NCI-H146 treated with DMSO at 0.1 percent for 48 hours (cell line): ENCODE data around the gene EHMT2.
"Not testable (repeated sequence)": the region's sequence is repeated elsewhere in the genome, so short reads cannot be mapped to it uniquely, and the experiment has no call there.

ENCODE experiments used
- DNase-seq: peaks from one replicate; lab custom pipeline; 2025; ENCODE audit not compliant: unreplicated experiment; lab: John Stamatoyannopoulos, UW

EHMT2 gene

DNA sequence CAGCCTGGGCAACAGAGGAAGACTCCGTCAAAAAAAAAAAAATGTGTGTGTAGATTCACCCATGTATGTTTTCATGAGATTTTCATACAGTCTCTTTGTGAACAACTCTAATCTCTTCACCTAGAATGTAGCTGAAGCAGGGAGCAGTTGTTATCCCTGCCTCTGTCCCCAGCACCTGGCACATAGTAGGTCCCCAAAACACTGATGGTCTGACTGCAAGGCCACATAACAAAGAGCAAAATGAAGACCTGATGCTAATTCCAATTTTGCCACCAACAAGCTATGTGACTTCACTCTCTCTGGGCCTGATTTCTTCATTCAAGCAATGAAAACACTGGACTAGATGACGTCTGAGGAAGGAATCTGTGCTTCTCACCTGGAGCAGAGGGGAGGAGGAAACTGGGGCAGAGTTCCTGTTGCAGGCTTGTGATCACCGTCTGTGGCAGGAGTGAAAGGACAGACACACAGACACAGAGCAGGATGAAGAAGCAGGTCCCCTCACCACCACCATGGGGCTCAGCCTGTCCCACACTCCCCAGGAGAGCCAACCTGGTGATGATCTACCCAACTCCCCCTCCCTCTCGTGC is 23.3 kb downstream of the EHMT2 start:
- no peak for DNase-seq

DNA sequence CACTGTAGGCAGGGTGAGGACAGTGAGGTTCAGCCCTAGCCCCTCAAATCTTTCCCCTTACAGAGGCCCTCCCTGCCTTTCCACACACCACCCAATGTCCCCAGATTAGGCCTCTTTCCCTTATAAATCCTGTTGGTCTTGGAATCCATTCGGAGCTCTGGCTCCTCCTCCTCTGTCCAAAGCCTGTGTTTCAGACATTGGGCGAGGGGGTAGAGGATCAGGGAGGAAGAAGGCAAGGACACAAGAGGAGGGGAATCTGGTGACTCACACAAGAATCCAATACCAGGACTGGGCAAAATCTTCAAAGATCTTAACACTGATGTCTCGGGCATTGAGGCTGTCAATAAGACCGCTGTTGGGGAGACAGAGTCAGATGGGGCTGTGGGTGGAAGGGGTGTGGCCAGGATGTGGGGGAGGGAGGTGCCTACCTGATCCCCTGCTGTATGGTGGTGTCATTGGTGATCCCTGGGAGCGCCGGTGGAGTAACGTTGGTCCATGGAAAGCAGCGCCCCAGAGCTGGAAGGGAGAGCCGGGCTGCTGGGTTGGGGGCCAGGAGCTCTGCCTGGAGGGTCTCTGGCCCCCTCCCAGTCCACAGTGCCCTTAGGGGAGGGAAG is 26.3 kb downstream of the EHMT2 start:
- no peak for DNase-seq

DNA sequence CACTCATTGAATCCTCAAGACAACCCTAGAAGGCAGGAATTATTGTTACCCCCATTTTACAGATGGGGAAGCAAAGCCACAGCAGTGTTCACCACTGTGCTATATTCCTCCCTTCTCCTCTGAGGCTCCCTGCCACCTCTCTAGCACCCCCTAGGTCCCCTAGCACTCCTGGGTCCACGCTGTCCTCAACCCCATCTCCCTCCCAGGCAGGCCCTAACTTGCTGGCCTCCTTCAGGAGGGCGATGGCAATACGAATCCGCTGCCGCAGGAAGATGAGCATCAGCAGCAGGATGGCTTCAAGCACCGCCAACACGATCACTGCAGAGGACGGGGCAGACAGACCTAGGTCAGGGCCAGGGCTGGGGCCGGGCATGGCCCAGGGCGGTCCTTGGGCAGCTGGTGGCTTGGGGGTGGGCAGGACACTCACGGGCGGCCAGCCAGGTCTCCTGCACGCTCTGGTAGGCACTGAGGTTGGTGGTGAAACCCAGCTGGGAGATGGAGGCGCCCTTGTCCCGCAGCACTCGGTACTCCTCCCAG is 27.0 kb downstream of the EHMT2 start:
- no peak for DNase-seq

DNA sequence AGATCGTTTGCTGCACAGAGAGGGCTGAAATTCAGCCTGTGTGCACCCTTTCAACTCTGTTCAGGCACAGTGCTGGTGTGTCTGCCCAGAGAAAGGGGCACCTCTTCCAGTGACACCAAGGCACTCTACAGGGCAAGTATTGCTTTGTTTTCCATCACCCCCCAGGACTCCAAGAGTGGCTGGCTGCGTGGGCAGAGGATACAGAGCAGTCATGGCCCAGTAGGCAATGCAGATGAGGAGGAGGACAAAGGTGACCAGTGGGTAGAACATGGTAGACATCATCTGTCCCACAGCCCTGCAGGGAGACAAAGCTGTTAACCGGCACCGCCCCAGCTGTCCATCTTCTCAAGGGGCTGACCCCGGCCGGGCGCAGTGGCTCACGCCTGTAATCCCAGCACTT is 28.2 kb downstream of the EHMT2 start:
- DNase-seq: no peak

DNA sequence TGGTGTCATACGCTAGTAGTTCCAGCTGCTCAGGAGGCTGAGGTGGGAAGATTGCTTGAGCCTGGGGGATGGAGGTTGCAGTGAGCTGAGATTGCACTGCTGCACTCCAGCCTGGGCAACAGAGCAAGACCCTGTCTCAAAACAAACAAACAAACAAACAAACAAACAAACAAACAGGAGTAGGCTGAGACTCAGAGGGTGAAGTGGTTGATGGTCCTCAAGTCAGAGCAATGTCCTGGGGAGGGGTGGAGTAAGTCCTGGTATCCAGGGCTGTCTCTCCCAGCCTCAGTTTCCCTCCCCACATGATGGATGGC is 28.9 kb downstream of the EHMT2 start:
- DNase-seq: not testable (repeated sequence)

DNA sequence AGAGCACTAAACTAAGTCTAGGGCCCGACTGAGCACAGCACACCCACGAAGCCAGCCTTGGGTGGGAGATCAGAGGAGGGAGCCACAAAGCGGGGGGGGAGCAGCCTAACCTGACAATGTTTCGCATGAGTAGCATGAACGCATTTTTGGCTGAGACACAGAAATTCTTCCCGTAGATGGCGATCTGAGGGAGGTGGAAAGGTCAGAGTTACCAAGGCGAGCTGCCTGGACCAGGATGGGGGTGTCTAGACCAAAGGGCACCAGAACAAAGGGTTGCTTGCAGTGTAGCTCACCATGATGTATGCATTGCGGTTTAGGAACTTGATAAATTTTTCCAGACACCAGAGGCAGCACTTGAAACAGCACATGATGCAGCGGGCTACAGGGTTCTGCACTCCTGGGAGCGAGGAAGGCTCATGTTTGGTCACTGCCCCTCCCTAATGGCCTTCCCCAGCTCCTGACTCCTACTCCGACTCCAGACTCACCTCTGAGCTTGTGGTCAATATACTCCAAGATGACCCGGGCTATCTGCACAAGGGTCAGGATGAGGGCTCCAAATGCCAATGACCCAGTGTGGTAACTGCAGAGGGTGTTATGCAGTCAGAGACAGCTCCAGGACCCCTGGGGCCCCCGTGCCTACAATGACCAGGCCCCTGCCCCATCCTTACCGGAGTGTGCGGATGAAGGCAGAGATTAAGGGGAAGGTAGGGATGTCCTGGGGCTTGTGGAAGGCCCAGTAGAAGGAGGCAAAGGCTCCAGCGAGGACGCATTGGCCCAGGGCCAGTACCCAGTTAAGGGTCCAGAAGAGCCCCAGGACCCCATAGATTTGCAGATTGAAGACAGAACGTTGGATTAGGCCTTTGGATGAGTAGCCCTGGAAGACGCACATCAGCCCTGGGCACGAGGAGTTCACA is 32.0 kb downstream of the EHMT2 start:
- DNase-seq: no peak

DNA sequence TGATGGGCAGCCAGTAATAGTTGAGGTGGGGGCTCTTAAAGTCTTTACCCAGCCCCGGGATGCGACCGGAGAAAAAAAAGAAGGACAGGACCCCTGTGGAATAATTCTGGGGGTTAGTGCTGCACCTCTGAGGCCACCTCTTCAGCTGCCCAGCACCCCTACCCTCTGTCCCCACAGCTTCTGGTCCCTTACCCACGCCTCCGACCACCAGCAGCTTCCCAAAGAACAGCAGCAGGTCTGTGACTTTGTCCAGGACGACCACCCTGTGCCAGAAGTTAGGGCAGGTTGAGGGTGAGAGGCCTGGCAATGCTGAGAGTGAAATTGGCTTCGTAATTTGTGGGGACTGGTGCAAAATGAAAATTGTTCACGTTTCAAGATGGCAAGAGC is 32.7 kb downstream of the EHMT2 start:
- DNase-seq: no peak

DNA sequence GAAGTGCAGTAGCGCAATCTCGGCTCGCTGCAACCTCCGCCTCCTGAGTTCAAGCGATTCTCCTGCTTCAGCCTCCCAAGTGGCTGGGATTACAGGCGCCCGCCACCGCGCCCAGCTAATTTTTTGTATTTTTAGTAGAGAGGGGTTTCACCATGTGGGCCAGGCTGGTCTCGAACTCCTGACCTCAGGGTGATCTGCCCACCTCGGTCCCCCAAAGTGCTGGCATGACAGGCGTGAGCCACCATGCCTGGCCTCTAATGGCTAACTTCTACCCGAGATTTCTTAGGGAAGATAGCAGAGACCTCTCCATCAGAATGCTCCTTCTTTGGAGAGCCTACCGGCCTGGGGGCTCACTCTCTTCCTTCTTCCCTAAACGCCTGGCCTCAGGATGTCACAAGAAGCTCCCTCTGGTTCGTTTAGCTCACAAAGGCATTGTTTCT is 33.4 kb downstream of the EHMT2 start:
- not testable (repeated sequence) for DNase-seq

DNA sequence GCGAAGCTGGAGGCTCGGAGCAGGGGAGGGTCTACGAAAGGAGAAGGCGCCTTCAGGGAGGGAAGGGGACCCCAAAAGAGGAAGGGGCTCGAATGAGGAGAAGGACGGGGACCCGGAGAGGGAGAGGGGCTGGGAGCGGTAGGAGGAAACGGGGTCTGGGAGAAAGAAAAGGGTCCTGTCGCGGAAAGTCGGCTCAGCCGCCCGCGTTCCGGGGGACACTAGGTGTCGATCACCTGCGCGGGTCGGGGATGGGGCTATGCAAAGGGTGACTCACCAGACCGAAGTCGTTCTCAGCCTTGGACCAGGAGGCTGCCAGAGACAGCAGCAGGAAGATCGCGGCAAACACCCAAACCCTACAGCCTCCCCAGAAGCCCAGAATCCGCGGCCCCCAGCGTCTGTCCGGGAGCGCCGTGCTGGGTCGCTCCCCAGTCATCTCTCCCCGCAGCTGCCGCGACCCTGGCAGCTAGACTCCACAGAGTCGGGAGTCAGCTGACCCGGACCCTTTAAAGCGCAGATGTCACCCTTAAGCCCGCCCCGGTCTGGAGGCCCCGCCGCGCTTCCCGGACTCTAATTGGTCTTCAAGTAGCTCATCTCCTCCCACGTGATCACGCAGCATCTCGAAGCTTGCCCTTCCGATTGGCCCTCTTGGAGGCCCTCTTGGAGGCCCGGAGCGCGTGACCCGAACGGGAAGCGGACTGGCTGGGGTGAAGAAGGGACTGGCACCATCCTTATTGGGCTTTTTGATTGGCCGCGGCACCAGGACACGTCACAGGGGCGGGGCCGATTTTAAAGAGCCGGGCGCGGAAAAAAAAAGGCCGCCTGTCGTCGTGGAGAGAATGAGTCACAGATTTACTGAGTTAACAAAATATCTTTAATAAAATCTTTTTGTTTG is 34.9 kb downstream of the EHMT2 start, which contains the start of gene NEU1:
NEU1 (minus strand) TSS at position 478 of the 892 bp plus-strand sequence; CDS start at position 433, 45 bp downstream.
- peak; percentile 98 for DNase-seq

DNA sequence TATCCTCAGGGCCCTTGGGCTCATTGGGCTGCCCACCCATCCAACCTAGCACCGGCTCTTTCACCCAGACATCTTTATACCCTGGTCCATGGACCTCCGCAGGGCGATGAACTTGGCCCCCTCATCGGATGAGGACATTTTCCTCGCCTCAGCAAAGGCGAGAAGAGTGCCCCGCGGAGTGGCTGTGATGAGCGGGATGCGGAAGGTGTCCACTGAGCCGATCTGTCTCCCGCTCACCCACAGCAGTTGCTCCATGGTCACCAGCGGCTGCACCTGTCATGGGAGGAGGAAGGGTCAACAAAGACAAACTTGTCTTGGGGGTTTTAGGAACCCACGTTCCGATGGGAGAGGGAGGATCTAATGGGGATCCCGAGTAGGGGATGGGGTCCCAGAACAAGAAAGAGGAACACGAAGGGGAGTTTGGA is 35.6 kb downstream of the EHMT2 start:
- DNase-seq: no peak

DNA sequence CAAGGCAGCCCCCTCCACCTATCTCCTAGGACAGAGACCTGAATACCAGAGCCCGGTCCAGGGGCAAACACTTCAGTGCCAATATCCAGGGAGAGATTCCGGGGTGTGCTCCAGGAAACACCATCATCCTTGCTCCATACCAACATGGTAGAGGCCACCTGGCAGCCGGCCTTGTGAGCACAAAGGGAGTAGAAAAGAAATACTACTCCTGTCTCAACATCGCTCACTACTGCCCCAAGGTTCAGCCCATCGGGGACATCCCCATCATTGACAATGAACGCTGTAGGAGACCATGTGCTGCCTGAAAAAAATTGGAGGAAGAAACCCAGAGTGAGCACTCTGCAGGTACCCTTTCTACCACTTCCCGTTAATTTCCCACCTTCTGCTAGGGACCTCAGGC is 36.3 kb downstream of the EHMT2 start:
- DNase-seq: no peak

DNA sequence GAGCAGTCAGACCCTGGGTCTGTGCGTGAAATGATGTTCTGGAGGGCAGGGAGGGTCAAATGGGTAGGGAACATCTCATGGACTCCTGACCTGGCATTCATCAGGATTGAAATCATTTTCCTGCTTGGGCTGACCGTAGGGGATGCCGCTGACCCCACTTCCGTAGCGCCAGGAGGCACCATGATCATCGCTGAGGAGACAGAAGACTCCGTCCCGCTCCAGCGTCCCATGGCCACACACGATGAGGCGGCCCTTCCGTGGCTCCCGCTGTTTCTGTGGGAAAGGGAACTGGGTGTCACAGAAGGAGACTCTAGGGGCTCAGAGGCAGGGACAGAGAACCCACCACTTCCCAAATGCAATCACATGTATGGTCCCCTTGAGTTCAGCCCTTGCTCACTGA is 37.1 kb downstream of the EHMT2 start:
- DNase-seq: no peak

DNA sequence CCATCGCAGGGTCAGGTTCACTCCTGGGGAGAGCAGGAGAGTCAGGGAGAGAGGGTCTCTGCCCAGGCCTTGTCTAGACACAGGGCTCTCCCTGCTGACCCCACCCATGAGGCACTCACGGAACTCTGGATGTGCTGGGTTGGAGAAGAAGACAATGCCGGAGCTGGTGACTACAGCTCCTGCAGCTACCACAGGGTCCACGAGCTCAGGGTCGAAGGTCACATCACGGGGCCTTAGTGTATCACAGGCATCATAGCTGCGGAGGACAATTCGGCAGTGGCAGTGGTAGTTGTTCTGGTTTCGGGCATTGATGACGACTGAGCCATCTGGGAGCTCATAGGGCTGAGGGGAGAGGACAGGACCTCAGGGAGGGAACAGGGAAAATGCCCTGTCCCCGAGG is 37.6 kb downstream of the EHMT2 start:
- DNase-seq: no peak

DNA sequence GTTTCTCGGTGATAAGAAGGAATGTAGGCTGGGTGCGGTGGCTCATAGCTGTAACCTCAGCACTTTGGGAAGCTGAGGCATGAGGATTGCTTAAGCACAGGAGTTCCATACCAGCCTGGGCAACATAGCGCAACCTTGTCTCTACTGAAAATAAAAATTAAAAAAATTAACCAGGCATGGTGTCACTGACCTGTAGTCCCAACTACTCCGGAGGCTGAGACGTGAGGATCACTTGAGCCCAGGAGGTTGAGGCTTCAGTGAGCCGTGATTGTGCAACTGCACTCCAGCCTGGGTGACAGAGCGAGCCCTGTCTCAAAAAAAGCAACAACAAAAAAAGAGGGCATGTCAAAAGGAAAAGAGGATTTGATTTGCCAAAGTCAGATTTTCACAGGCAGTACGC is 38.8 kb downstream of the EHMT2 start:
- no peak for DNase-seq

DNA sequence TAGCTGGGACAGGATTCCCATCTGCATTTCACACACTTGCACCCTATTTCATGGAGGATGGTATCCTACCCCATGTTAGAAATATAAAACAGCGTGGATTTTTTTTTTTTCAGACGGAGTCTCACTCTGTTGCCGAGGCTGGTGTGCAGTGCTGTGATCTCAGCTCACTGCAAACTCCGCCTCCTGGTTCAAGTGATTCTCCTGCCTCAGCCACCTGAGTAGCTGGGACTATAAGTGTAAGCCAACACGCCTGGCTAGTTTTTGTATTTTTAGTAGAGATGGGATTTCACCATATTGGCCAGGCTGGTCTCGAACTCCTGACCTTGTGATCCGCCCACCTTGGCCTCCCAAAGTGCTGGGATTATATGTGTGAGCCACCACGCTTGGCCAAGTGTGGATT is 39.7 kb downstream of the EHMT2 start:
- DNase-seq: not testable (repeated sequence)

DNA sequence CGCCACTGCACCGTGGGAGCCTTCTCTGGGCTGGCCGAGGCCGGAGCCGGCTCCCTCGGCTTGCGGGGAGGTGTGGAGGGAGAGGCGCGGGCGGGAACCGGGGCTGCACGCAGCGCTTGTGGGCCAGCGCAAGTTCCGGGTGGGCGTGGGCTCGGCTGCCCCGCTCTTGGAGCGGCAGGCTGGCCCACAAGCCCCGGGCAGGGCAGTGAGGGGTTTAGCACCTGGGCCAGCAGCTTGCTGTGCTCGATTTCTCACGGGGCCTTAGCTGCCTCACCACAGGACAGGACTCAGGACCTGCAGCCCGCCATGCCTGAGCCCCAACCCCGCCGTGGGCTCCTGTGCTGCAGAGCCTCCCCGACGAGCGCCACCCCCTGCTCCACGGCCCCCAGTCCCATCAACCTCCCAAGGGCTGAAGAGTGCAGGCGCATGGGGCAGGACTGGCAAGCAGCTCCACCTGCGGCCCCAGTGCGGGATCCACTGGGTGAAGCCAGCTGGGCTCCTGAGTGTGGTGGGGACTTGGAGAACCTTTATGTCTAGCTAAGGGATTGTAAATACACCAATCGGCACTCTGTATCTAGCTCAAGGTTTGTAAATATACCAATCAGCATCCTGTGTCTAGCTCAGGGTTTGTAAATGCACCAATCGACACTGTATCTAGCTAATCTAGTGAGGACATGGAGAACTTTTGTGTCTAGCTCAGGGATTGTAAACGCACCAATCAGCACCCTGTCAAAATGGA is 45.3 kb downstream of the EHMT2 start:
- not testable (repeated sequence) for DNase-seq

DNA sequence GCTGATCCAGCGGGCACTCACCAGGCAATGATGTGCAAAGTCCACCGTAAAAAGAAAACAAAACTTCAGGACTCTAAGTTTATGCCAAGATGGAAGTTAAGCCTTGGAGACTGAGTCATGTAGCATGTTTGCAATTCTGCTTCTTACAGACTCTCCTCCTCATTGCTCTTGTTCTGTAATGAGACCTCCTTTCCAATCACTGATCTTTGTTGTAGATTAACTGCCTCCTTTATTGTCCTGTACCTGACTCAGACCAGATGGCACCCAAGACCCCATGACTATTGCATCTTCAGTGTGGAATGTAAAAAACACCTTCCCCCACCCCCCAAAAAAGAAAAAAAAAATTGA is 46.0 kb downstream of the EHMT2 start:
- DNase-seq: no peak

DNA sequence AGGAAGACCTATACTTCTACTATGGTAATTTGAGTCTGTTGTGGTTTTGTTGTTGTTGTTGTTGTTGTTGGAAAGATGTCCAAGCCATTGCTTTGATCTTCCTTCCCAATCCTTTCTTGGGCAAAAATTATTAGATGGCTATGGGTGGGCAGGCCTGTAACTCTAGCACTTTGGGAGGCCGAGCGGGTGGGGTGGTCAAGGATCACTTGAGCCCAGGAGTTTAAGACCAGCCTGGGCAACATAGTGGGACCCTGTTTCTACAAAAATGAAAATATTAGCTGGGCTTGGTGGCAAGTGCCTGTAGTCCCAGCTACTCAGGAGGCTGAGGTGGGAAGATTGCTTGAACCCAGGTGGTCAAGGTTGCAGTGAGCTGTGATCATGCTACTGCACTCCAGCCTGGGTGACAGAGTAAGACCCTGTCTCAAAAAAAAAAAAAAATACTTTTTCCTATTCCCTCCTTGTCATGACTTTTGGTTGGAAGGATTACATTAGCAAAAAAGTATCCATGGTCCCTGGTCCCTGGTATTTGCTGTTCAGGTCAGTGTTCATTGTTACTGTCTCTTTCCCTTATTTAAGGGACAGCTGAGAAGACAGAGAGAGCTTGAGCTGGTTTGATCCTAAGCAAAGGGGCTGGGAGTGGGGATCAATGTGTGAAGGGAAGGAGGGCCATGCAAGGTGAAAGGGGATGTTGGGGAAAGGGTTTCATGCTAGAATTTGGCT is 46.6 kb downstream of the EHMT2 start:
- no peak for DNase-seq

DNA sequence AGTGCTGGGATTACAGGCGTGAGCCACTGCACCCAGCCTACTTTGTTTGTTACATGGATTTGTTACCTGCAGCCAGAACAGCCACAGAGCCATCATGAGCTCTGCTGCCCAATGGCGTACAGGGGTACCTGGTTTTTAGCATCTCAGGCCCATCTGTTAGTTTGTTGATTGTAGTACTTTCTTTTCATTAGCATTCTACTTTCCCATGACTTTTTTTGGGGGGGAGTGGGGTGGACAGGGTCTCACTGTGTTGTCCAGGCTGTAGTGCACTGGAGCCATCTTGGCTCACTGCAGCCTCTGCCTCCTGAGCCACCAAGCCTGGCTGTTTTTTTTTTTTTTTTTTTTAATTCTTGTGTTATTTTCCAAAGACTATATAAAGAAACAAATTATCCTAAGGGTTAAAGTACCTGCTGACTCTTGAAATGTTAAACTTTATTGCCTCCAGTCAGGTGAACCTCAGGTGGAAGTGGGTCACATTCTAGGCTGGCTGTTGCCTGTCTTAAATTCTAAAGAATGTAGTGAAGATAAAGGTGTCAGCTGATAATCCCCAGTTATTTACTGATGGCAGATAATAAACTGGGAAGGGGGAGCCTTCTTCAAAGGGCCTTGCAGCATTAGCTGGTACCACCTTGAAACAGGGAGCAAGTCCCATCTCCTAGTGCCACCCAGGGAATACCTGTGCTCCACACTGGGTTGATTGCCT is 50.1 kb downstream of the EHMT2 start:
- no peak for DNase-seq
